ENCODE results near the gene HLX. TPM values are rescaled to one million over a fixed set of nuclear protein-coding genes. Genes with fewer than 3 reads are reported as not detected.

HLX gene
- total and polyA plus RNA-seq, 7 donors = 0.92 to 53.5 (median 28.2) TPM

DNA sequence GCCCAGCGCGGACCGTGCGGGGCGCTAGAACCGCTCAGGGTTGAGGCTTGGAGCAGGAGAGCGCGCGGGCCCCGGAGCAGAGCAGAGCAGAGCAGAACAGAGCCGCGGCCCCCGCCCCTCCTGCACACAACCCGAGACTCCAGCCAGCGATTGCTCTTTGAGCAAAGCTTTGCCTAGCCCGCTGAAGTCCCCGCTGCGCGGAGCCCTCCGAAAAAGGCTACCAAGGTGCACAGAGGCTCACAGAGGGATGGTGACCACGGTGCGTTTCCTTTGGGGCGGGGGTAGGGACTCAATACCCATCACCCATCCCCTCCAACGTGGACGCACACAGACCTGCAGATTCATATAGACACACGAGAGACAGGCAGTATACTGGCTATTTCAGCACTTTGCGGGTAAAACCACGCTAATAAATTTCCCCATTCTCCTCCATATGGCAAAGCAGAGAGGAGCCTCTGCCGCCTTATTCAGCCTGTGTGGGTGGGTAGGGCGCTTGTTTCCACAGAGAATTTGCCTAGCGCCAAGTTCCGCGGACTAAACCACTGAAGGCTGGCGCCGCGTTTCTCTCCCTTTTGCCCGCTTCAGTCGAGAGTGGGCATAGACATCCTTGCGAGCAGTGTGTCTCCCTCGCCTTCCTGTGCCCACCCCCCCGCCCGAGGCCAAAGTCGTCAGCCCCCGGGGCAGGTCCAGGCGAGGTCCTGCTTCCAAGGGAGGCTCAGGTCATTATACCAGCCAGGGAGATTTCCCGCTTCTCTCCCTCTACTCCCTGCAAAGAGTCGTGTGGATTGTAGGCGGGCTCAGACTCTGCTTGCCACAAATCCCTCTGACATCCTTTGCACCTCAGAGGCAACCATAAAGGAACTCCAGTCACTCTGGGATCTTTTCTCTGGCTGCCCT is 8.5 kb downstream of the HLX start:
- intact Hi-C loops (cut with DNase I) = loop anchor here (2.0 to 10.0 kb wide), 2 partner anchors 145 to 1157 kb away; no protein-coding TSS in a partner anchor
- Histone ChIP-seq H3K27ac (peak overlapping the region in 3 of 4 donors; percentile 95 to 100 (median 99)), H3K9me3 (no peaks in the 10 kb centered on the region), H3K27me3 (peaks cover 0 to 5% (median 0%) of the 10 kb centered on the region in 3 donors), H3K4me1 (peaks cover 0 to 61% (median 56%) of the 10 kb centered on the region in 4 donors), H3K36me3 (peaks cover 7 to 34% (median 16%) of the 10 kb centered on the region in 4 donors), H3K4me3 (peak overlapping the region; percentile 8 to 44 (median 35))
- TF ChIP-seq, protein P1, sequence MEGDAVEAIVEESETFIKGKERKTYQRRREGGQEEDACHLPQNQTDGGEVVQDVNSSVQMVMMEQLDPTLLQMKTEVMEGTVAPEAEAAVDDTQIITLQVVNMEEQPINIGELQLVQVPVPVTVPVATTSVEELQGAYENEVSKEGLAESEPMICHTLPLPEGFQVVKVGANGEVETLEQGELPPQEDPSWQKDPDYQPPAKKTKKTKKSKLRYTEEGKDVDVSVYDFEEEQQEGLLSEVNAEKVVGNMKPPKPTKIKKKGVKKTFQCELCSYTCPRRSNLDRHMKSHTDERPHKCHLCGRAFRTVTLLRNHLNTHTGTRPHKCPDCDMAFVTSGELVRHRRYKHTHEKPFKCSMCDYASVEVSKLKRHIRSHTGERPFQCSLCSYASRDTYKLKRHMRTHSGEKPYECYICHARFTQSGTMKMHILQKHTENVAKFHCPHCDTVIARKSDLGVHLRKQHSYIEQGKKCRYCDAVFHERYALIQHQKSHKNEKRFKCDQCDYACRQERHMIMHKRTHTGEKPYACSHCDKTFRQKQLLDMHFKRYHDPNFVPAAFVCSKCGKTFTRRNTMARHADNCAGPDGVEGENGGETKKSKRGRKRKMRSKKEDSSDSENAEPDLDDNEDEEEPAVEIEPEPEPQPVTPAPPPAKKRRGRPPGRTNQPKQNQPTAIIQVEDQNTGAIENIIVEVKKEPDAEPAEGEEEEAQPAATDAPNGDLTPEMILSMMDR (IDR thresholded peaks at IDR 0.05) = no peak
- TF ChIP-seq POLR2AphosphoS5 (IDR thresholded peaks at IDR 0.05) = peak in 1 of 4 donors; percentile 16
- 22 to 23% methylated on average over 48 of the region's 48 CpGs for WGBS, 2 donors
- no peak for DNase-seq

DNA sequence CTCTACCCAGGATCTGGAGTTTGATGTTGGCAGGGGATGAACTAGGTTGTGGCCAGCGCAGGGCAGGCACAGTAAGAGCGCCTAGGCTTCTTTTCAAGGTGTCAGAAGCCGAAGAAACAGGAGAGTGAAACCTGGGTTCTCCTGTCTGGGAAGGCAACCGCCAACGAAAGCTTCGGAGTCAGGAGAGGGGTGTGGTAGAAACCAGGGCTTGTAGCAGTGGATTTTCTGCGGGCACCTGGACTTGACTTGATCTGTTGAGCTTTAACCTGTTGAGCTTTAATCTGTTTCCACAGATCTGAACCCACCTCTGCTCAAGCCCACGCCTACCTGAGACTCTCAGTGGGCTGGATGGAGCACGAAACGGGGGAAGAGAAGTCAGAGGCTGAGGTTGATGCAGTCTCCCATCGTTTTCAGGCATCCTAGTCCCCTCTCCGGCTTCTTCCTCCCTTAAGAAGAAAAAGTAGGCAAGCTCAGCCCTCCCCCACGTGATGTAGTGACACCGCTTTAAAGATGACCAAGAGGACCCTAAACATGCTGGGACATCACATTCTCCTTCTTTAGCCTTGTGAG is 9.3 kb downstream of the HLX start:
- intact Hi-C loops (cut with DNase I) = loop anchor here (10.0 kb wide), 1 partner anchor 1156 kb away; no protein-coding TSS in a partner anchor
- no peak for DNase-seq
- H3K4me1 ChIP-seq = peaks cover 0 to 58% (median 50%) of the 10 kb centered on the region in 4 donors
- H3K4me3 ChIP-seq = peak overlapping the region in 3 of 4 donors; percentile 28 to 44 (median 42)
- peak overlapping the region in 3 of 4 donors; percentile 95 to 100 (median 99) for H3K27ac ChIP-seq
- WGBS, 2 donors = 32 to 60% methylated on average over 14 of the region's 14 CpGs
- no peak for TF ChIP-seq POLR2AphosphoS5 (IDR thresholded peaks at IDR 0.05)
- no peak for TF ChIP-seq POLR2A (IDR thresholded peaks at IDR 0.05)
- TF ChIP-seq, protein P1 (IDR thresholded peaks at IDR 0.05) = no peak
- no peak for TF ChIP-seq EP300 (IDR thresholded peaks at IDR 0.05)
- no peaks in the 10 kb centered on the region for H3K9me3 ChIP-seq
- peaks cover 0 to 5% (median 0%) of the 10 kb centered on the region in 3 donors for H3K27me3 ChIP-seq
- peaks cover 7 to 30% (median 16%) of the 10 kb centered on the region in 4 donors for H3K36me3 ChIP-seq

DNA sequence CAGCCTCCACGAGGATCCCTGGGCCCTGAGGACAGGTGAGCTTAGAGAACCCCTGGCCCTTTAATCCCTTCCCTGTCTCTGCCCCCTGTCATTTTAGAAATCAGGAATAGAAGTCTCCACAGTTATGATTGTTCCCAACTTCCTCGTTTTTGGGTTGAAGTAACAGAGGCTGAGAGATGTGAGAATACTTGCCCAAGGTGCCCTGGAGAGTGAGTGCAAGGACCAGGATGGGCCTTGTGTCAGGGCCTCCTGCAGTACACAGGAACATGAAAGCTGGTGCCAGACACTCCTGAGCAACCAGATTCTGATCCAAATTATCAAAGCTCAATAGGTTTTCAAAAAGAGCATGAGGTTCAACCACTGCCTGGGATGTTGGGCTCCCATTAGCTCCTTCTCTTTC is 10.1 kb downstream of the HLX start:
- intact Hi-C loops (cut with DNase I) = loop anchor here (10.0 kb wide), 1 partner anchor 1155 kb away; no protein-coding TSS in a partner anchor
- Histone ChIP-seq H3K9me3 (no peaks in the 10 kb centered on the region), H3K36me3 (peaks cover 7 to 21% (median 14%) of the 10 kb centered on the region in 4 donors), H3K4me1 (peaks cover 0 to 57% (median 47%) of the 10 kb centered on the region in 4 donors), H3K27ac (no peak overlapping the region), H3K4me3 (no peak overlapping the region), H3K27me3 (peaks cover 0 to 5% (median 0%) of the 10 kb centered on the region in 3 donors)
- no peak for DNase-seq
- no peak for TF ChIP-seq EP300 (IDR thresholded peaks at IDR 0.05)
- no peak for TF ChIP-seq POLR2A (IDR thresholded peaks at IDR 0.05)
- TF ChIP-seq POLR2AphosphoS5 (IDR thresholded peaks at IDR 0.05) = no peak
- TF ChIP-seq, protein P1 (IDR thresholded peaks at IDR 0.05) = no peak
- WGBS, 2 donors = 20 to 46% methylated on average over 2 of the region's 2 CpGs

DNA sequence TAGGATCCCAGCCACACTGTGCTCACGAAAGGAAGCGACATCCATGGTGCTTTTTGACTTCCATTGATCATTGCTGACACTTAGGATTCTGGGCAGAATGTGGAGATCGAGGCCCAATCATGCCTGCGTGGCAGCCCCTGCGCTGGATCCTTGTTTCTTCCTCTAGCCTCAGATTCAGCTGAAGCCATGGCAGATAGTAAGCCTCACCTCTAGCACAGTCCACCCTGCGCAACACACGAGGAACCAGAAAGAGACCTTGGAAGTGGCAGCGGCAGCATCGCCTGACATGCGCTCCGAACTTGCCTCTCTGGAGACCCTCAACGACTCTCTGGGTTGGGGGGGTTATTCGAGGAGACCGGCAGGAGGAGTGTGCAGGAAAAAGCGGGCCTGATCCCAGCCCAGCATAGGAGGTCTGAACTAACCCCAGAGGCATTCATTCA is 10.6 kb downstream of the HLX start:
- H3K27ac ChIP-seq = no peak overlapping the region
- H3K27me3 ChIP-seq = peaks cover 0 to 5% (median 0%) of the 10 kb centered on the region in 3 donors
- intact Hi-C loops (cut with DNase I) = loop anchor here (10.0 kb wide), 1 partner anchor 1155 kb away; no protein-coding TSS in a partner anchor
- peaks cover 0 to 56% (median 45%) of the 10 kb centered on the region in 4 donors for H3K4me1 ChIP-seq
- H3K36me3 ChIP-seq = peaks cover 1 to 16% (median 8%) of the 10 kb centered on the region in 4 donors
- H3K4me3 ChIP-seq = no peak overlapping the region
- TF ChIP-seq, protein P1 (IDR thresholded peaks at IDR 0.05) = no peak
- no peak for DNase-seq
- H3K9me3 ChIP-seq = no peaks in the 10 kb centered on the region
- 44 to 70% methylated on average over 15 of the region's 15 CpGs for WGBS, 2 donors

Data from sigmoid colon (tissue), 7 donors.